CD4-positive, CD25-positive, alpha-beta regulatory T cell (primary cell): ENCODE measurements around the gene WNT10A. TPM values are rescaled to one million over a fixed set of nuclear protein-coding genes. Genes with fewer than 3 reads are reported as not detected.

Source experiments
- ATAC-seq, 2 donors: fragments of 150-1000 bp; cut with Tn5 transposase; one replicate each; pipeline ENCODE4 v1.10.0; 2021; ENCODE audit warnings: low read depth in 2 of 2, moderate number of reproducible peaks in 2 of 2, moderate library complexity in 1 of 2
- DNase-seq, 3 donors: peaks; one replicate each; pipeline versions ENCODE4 v3.0.0 to v3.0.0-alpha.2; 2012 to 2022; ENCODE audit warnings: mixed read lengths in 1 of 3
- H3K27ac ChIP-seq: one replicate; pipeline ENCODE4 v1.7.0; 2013; ENCODE audit warnings: mild to moderate bottlenecking, low read length; ENCODE audit not compliant: insufficient read depth, poor library complexity, severe bottlenecking
- H3K27me3 ChIP-seq: one replicate; pipeline ENCODE4 v1.7.0; 2013; ENCODE audit warnings: low read length; ENCODE audit not compliant: control insufficient read depth, insufficient read depth
- H3K36me3 ChIP-seq: one replicate; pipeline ENCODE4 v1.7.0; 2013; ENCODE audit warnings: mild to moderate bottlenecking, low read length, moderate library complexity; ENCODE audit not compliant: control insufficient read depth, insufficient read depth
- H3K4me1 ChIP-seq: 2 replicates; pipeline ENCODE4 v1.7.0; 2013; ENCODE audit warnings: mild to moderate bottlenecking, low read length; ENCODE audit not compliant: insufficient read depth, control insufficient read depth, poor library complexity, severe bottlenecking
- H3K4me3 ChIP-seq: one replicate; pipeline ENCODE4 v1.7.0; 2013; ENCODE audit warnings: low read depth, mild to moderate bottlenecking, low read length, moderate library complexity
- H3K9me3 ChIP-seq, 2 experiments: 1 replicate in 1 of 2; 2 replicates in 1 of 2; pipeline ENCODE4 v1.7.0; 2013; ENCODE audit warnings: low read length in 2 of 2, mild to moderate bottlenecking in 1 of 2, moderate library complexity in 1 of 2; ENCODE audit not compliant: control insufficient read depth in 2 of 2
- H3K27ac Mint-ChIP-seq, 3 donors: one replicate each; pipeline ENCODE4 v1.8.0; 2020 to 2022; ENCODE audit warnings: mild to moderate bottlenecking in 3 of 3, mixed read lengths in 3 of 3, moderate library complexity in 2 of 3
- H3K27me3 Mint-ChIP-seq: one replicate; pipeline ENCODE4 v1.8.0; 2022; ENCODE audit warnings: mild to moderate bottlenecking, mixed read lengths
- H3K36me3 Mint-ChIP-seq: one replicate; pipeline ENCODE4 v1.8.0; 2020; ENCODE audit warnings: mixed read lengths
- H3K4me1 Mint-ChIP-seq, 4 donors: one replicate each; pipeline ENCODE4 v1.8.0; 2020 to 2022; ENCODE audit warnings: mixed read lengths in 4 of 4, mild to moderate bottlenecking in 1 of 4
- H3K4me3 Mint-ChIP-seq, 4 donors: one replicate each; pipeline ENCODE4 v1.8.0; 2020 to 2022; ENCODE audit warnings: mild to moderate bottlenecking in 4 of 4, mixed read lengths in 4 of 4, moderate library complexity in 3 of 4
- H3K9me3 Mint-ChIP-seq, 7 donors: one replicate each; pipeline ENCODE4 v1.8.0; 2020 to 2022; ENCODE audit warnings: mixed read lengths in 7 of 7, mild to moderate bottlenecking in 3 of 7, moderate library complexity in 2 of 7
- polyA plus RNA-seq, 4 donors: library from polyadenylated mRNA; unstranded; fragments of 300-500 nt; fragmentation: Illumina TruSeq; gene quantifications; one replicate each; pipeline ENCODE4 v1.2.3, GENCODE V29; 2021
- total RNA-seq: library from RNA; stranded (reverse); gene quantifications from one replicate; pipeline ENCODE4 v1.2.3, GENCODE V29; 2022

WNT10A gene
- total and polyA plus RNA-seq, 5 donors from 2014 or later = 6.3 to 11.0 (median 9.9) TPM

DNA sequence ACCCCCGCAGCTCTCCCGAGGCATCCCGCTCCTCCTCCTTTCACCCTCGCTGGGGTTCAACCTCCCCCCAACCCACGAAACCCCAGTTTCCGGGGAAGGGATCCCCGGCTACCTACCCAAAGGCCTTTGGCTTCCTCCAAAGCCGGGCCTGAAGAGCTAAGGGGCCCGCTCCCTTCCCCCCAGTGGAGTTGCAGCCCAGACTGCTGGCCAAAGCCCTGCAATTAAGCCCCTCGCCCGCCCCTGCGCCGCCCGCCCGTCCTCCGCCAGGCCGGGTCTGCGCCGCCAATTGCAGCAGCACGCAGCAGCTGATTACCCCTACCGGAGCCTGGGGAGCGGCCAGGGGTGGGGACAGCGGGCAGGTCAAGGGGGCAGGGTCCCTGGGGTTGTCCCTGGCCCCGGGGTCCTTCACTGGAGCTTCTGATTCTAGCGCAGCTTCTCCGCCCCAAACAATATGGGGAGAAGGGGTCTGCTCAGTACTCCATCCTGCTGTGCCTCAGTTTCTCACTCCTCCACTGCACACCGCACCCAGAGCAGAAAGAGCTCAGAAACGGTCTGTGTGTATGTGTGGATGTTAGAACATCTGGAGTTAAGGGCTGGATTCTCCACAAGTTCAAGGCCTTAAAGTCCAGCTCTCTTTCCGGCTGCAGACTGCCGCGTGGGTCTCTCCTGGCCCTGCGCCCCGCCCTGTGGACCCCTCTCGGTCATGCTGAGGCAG, 16.9 kb downstream of the WNT10A start:
- peaks cover 60% of the 10 kb centered on the region for H3K4me1 ChIP-seq
- H3K4me1 Mint-ChIP-seq = peaks cover 0 to 51% (median 42%) of the 10 kb centered on the region in 4 donors
- H3K4me3 ChIP-seq = peak overlapping the region; percentile 55
- H3K36me3 Mint-ChIP-seq = no peaks in the 10 kb centered on the region
- DNase-seq (no peak), ATAC-seq (no peak)
- H3K36me3 ChIP-seq = no peaks in the 10 kb centered on the region
- H3K4me3 Mint-ChIP-seq = peak overlapping the region; percentile 74 to 92 (median 86)
- peaks cover 5% of the 10 kb centered on the region for H3K27me3 ChIP-seq
- H3K27ac ChIP-seq = peak overlapping the region; percentile 98
- H3K9me3 Mint-ChIP-seq = peaks cover 0 to 1% (median 0%) of the 10 kb centered on the region in 7 donors
- H3K27ac Mint-ChIP-seq = peak overlapping the region; percentile 59 to 88 (median 87)
- H3K9me3 ChIP-seq = no peaks in the 10 kb centered on the region
- H3K27me3 Mint-ChIP-seq = peaks cover 31% of the 10 kb centered on the region

DNA sequence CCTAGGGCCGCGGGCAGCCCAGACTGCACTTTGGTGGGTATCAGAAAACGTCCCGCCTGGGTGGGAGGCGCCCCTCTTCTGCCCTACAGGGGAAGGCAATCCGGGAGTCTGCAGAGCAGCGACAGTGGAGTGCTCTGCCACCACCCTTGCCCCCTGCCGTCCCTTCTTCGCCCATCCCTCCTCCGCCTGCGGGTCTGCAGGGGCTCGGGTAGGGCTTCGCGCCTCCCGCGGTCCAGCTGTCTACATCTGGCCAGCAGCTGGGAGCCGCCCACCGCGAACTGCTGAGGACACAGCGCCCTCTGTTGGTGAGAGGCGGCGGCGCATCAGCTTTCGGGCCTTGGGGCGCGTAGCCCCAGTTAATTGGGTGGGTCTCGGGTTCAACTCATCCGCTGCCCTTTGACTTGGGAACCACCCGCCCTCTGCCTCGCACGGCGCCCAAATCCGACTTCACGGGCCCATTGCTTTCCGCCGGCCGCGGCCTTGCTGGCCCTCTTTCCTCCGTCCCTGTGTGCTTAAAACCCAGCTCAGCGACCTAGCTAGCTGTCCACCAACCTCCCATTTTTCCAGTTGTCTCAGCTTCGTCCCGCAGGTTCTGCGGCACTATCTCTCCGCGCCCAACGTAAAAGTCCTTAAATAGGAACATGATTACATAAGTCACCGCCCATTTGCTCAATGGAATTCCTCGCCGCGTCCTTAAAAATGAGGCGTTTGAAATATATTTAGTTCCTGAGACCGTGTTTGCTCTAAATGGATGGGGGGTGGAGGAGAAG, 17.6 kb downstream of the WNT10A start:
- no peaks in the 10 kb centered on the region for H3K36me3 ChIP-seq
- peaks cover 5% of the 10 kb centered on the region for H3K27me3 ChIP-seq
- Mint-ChIP-seq H3K9me3 (peaks cover 0 to 1% (median 0%) of the 10 kb centered on the region in 7 donors), H3K27ac (peak overlapping the region; percentile 75 to 93 (median 87)), H3K4me3 (peak overlapping the region; percentile 84 to 94 (median 90)), H3K36me3 (no peaks in the 10 kb centered on the region), H3K4me1 (peaks cover 0 to 46% (median 39%) of the 10 kb centered on the region in 4 donors), H3K27me3 (peaks cover 35% of the 10 kb centered on the region)
- peak overlapping the region; percentile 98 for H3K27ac ChIP-seq
- peaks cover 52% of the 10 kb centered on the region for H3K4me1 ChIP-seq
- H3K9me3 ChIP-seq = no peaks in the 10 kb centered on the region
- ATAC-seq (peak; percentile 47 to 48), DNase-seq (peak; percentile 64 to 75 (median 65))
- peak overlapping the region; percentile 55 for H3K4me3 ChIP-seq

DNA sequence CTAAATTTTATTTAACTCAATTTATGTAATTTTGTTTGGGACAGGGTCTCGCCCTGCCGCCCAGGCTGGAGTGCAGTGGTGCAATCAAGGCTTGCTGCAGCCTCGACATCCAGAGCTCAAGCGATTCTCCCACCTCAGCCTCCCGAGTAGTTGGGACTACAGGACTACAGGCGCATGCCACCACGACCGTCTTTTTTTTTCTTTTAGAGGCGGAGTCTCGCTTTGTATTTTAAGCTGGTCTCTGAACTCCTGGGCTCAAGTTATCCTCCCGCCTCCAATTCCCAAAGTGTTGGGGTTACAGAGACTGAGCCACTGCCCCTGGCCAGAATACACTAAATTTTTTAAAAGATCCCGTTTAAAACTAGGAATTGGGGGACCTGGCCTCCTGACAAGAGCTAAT, 18.5 kb downstream of the WNT10A start:
- H3K36me3 Mint-ChIP-seq = no peaks in the 10 kb centered on the region
- no peak overlapping the region for H3K27ac Mint-ChIP-seq
- DNase-seq (no peak), ATAC-seq (no peak)
- H3K4me3 ChIP-seq = no peak overlapping the region
- H3K27ac ChIP-seq = no peak overlapping the region
- H3K4me1 ChIP-seq = peaks cover 44% of the 10 kb centered on the region
- H3K27me3 ChIP-seq = peaks cover 8% of the 10 kb centered on the region
- H3K9me3 ChIP-seq = no peaks in the 10 kb centered on the region
- peak overlapping the region in 1 of 4 donors; percentile 32 for H3K4me3 Mint-ChIP-seq
- H3K27me3 Mint-ChIP-seq = peaks cover 31% of the 10 kb centered on the region
- H3K4me1 Mint-ChIP-seq = peaks cover 0 to 38% (median 32%) of the 10 kb centered on the region in 4 donors
- H3K36me3 ChIP-seq = no peaks in the 10 kb centered on the region
- H3K9me3 Mint-ChIP-seq = peaks cover 0 to 1% (median 0%) of the 10 kb centered on the region in 7 donors

DNA sequence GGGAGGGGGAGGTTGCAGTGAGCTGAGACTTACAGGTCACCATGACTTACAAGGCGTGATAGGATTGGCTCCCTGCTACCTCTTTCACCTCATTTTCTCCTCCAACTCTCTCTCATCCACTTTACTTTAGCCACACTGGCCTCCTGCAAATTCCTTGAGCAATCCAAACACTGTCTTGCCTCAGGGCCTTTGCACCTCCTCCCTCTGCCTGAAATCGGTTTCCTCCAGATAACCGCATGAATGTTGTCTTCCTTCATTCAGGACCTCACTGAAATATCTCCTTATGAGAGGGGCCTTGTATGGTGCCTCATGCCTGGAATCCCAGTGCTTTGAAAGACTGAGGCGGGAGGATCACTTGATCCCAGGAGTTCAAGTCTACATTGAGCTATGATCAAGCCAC, 21.8 kb downstream of the WNT10A start:
- Mint-ChIP-seq H3K27me3 (peaks cover 30% of the 10 kb centered on the region), H3K36me3 (peaks cover 4% of the 10 kb centered on the region), H3K4me1 (peaks cover 0 to 11% (median 10%) of the 10 kb centered on the region in 4 donors), H3K9me3 (no peaks in the 10 kb centered on the region), H3K4me3 (peak overlapping the region in 1 of 4 donors; percentile 40), H3K27ac (no peak overlapping the region)
- Histone ChIP-seq H3K27me3 (peaks cover 8% of the 10 kb centered on the region), H3K4me3 (no peak overlapping the region), H3K9me3 (no peaks in the 10 kb centered on the region), H3K27ac (no peak overlapping the region), H3K4me1 (peaks cover 11% of the 10 kb centered on the region), H3K36me3 (no peaks in the 10 kb centered on the region)
- no peak for ATAC-seq
- DNase-seq = no peak

DNA sequence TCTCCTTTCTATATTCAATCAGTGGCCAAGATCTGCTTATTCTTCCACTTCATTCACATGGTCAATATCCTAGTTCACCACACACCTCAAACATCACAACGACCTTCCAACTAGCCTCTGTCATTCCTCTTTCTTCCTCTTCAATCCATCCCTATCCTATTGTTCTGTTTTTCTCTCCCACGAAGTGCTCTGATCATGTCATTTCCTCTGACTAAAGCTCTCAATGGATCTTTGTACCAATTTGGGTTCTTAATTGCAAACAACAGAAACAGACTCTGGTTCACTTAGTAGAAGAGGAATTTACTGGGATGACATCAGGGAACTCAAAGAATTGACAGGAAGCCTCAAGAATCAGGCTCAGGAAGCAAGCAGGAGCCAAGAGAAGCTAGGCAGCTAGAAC, 23.5 kb downstream of the WNT10A start:
- H3K27me3 ChIP-seq = peaks cover 8% of the 10 kb centered on the region
- ATAC-seq (no peak), DNase-seq (no peak)
- peaks cover 0 to 11% (median 7%) of the 10 kb centered on the region in 4 donors for H3K4me1 Mint-ChIP-seq
- H3K27ac ChIP-seq = no peak overlapping the region
- H3K9me3 Mint-ChIP-seq = no peaks in the 10 kb centered on the region
- no peak overlapping the region for H3K4me3 ChIP-seq
- H3K36me3 ChIP-seq = no peaks in the 10 kb centered on the region
- peaks cover 4% of the 10 kb centered on the region for H3K36me3 Mint-ChIP-seq
- peaks cover 9% of the 10 kb centered on the region for H3K4me1 ChIP-seq
- peak overlapping the region in 1 of 4 donors; percentile 16 for H3K4me3 Mint-ChIP-seq
- no peak overlapping the region for H3K27ac Mint-ChIP-seq
- peaks cover 30% of the 10 kb centered on the region for H3K27me3 Mint-ChIP-seq
- H3K9me3 ChIP-seq = no peaks in the 10 kb centered on the region

- peaks cover 12% of the 10 kb centered on the region for H3K4me1 ChIP-seq
- peaks cover 4% of the 10 kb centered on the region for H3K36me3 Mint-ChIP-seq
- no peaks in the 10 kb centered on the region for H3K9me3 ChIP-seq
- peak overlapping the region in 2 of 3 donors; percentile 77 to 91 for H3K27ac Mint-ChIP-seq
- H3K4me3 ChIP-seq = peak overlapping the region; percentile 77
- H3K36me3 ChIP-seq = no peaks in the 10 kb centered on the region
- H3K27me3 ChIP-seq = peaks cover 2% of the 10 kb centered on the region
- H3K9me3 Mint-ChIP-seq = no peaks in the 10 kb centered on the region
- H3K27ac ChIP-seq = peak overlapping the region; percentile 74
- peak overlapping the region; percentile 72 to 93 (median 90) for H3K4me3 Mint-ChIP-seq
- peaks cover 7% of the 10 kb centered on the region for H3K27me3 Mint-ChIP-seq
- DNase-seq (peak; percentile 86 to 93 (median 91)), ATAC-seq (peak; percentile 97 to 98)
- H3K4me1 Mint-ChIP-seq = peaks cover 0 to 14% (median 11%) of the 10 kb centered on the region in 4 donors
These were observed 28.3 kb downstream of the WNT10A start for GRCh38 chr2:218908721-218909619.

DNA sequence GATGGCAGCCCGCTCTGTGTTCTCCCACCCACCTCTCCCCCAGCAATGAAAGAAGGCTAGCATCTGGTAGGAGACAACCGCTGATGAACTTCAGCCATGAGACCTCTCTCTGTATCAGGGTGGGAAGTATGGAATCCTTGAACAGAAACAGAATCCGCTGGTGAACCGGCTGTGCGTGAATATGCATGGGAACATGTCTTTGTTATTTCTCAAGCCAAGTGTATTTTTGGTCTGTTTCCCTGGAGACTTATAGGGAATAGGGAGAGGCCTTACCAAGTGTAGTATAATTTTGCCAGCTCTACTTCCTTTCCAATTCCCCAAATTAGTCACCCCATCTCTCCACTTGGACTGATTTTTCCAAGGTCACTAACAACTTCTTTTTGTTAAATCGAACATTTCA, 30.1 kb downstream of the WNT10A start:
- no peak for ATAC-seq

More for the DNA sequence above, 30.1 kb downstream of the WNT10A start:
- DNase-seq = no peak
- Mint-ChIP-seq H3K27me3 (peaks cover 6% of the 10 kb centered on the region), H3K36me3 (peaks cover 4% of the 10 kb centered on the region), H3K4me1 (peaks cover 0 to 14% (median 9%) of the 10 kb centered on the region in 4 donors), H3K9me3 (no peaks in the 10 kb centered on the region), H3K4me3 (peak overlapping the region in 1 of 4 donors; percentile 52), H3K27ac (no peak overlapping the region)
- no peaks in the 10 kb centered on the region for H3K36me3 ChIP-seq
- no peaks in the 10 kb centered on the region for H3K27me3 ChIP-seq
- H3K4me1 ChIP-seq = peaks cover 12% of the 10 kb centered on the region
- no peak overlapping the region for H3K4me3 ChIP-seq
- no peak overlapping the region for H3K27ac ChIP-seq
- no peaks in the 10 kb centered on the region for H3K9me3 ChIP-seq
